K562 (cell line): ENCODE results near the gene DUOXA2. TPM values are rescaled to one million over a fixed set of nuclear protein-coding genes. Genes with fewer than 3 reads are reported as not detected.

Experiments used
- ATAC-seq: fragments of 200-7000 bp; cut with Tn5 transposase; 3 replicates; pipeline ENCODE4 v1.9.1; 2020; ENCODE audit warnings: moderate library complexity
- BruUV-seq: library from RNA; stranded (reverse); fragments of 400-500 nt; replicated peaks from 2 replicates; lab custom pipeline; 2021; lab: Mats Ljungman, UMichigan
- CTCF ChIA-PET: fragments of 300-600 bp; formaldehyde crosslinking; extraction: SDS; loops from one replicate; lab custom pipeline; 2021; ENCODE audit warnings: low intra/inter-chr PET ratio; lab: Yijun Ruan, JAX
- POLR2A ChIA-PET: fragments of 300-600, 350-650 bp; sonication (Branson Sonifier 250); formaldehyde crosslinking; extraction: SDS; loops from one replicate; lab custom pipeline; 2021; ENCODE audit warnings: antibody characterized with exemption, inconsistent platforms; lab: Yijun Ruan, JAX
- DNase-seq, 4 experiments: peaks; one replicate each; pipeline versions ENCODE4 v3.0.0 to v3.0.0-alpha.2; 2011 to 2018; ENCODE audit warnings: low spot score in 3 of 4, mixed read lengths in 3 of 4; ENCODE audit errors: extremely low read depth in 1 of 4
- FAIRE-seq: peaks from 2 replicates; lab custom pipeline; 2011; peaks lifted over from hg19 to GRCh38; lab: Jason Lieb, UNC
- H2AFZ ChIP-seq: 2 replicates; pipeline ENCODE4 v1.6.0; 2011; ENCODE audit warnings: low read depth, low read length, control low read depth, inconsistent platforms
- H3K27ac ChIP-seq: fragments of 200-600 bp; 3 replicates; pipeline ENCODE4 v1.8.0; 2011; ENCODE audit warnings: low read depth, mild to moderate bottlenecking, control low read depth, inconsistent platforms, low read length, moderate library complexity, mixed read lengths; ENCODE audit errors: extremely low read depth
- H3K27me3 ChIP-seq, 2 experiments: fragments of 300-600 bp in 1 of 2; 2 replicates in 1 of 2; 3 replicates in 1 of 2; pipeline versions ENCODE4 v1.6.0 to v1.8.0; 2011; ENCODE audit warnings: inconsistent platforms in 2 of 2, low read length in 2 of 2, mild to moderate bottlenecking in 1 of 2, mixed read lengths in 1 of 2, moderate library complexity in 1 of 2; ENCODE audit not compliant: control insufficient read depth in 2 of 2, insufficient read depth in 2 of 2
- H3K36me3 ChIP-seq: fragments of 300-600 bp; 3 replicates; pipeline ENCODE4 v1.8.0; 2011; ENCODE audit warnings: mild to moderate bottlenecking, low read length, inconsistent platforms; ENCODE audit not compliant: control insufficient read depth, insufficient read depth
- H3K4me1 ChIP-seq, 2 experiments: fragments of 200-600 bp in 1 of 2; replicated peaks in 1 of 2; 2 replicates in 1 of 2; 3 replicates in 1 of 2; pipeline versions ENCODE4 v1.5.1 to v1.8.0; 2011; ENCODE audit warnings: inconsistent platforms in 2 of 2, low read length in 2 of 2, mild to moderate bottlenecking in 1 of 2, mixed read lengths in 1 of 2, moderate library complexity in 1 of 2; ENCODE audit not compliant: control insufficient read depth in 2 of 2, insufficient read depth in 2 of 2
- H3K4me2 ChIP-seq: 2 replicates; pipeline ENCODE4 v1.6.1; 2011; ENCODE audit warnings: low read length, control low read depth, inconsistent platforms, mixed read lengths; ENCODE audit not compliant: insufficient read depth
- H3K4me3 ChIP-seq: fragments of 200-600 bp; sonication (generic), shearing (Covaris generic); 2 replicates; pipeline ENCODE4 v1.5.1; 2016; ENCODE audit warnings: control low read depth, inconsistent platforms
- H3K79me2 ChIP-seq: fragments of 200-600 bp; 3 replicates; pipeline ENCODE4 v1.8.0; 2011; ENCODE audit warnings: low read length, inconsistent platforms; ENCODE audit not compliant: control insufficient read depth, insufficient read depth
- H3K9ac ChIP-seq, 2 experiments: 2 replicates each; pipeline versions ENCODE4 v1.6.0 to v1.6.1; 2011; ENCODE audit warnings: low read depth in 2 of 2, low read length in 2 of 2, control low read depth in 1 of 2, inconsistent platforms in 1 of 2, mild to moderate bottlenecking in 1 of 2, mixed read lengths in 1 of 2; ENCODE audit not compliant: insufficient read depth in 1 of 2
- H3K9me1 ChIP-seq: one replicate; pipeline ENCODE4 v1.6.0; 2011; ENCODE audit warnings: inconsistent platforms, mild to moderate bottlenecking, low read length, moderate library complexity; ENCODE audit not compliant: control insufficient read depth, insufficient read depth
- H3K9me3 ChIP-seq: replicated peaks from 2 replicates; pipeline ENCODE4 v1.5.1; 2011; ENCODE audit warnings: low read depth, low read length, inconsistent platforms; ENCODE audit not compliant: control insufficient read depth, insufficient read depth
- H4K20me1 ChIP-seq: replicated peaks from 2 replicates; pipeline ENCODE4 v1.6.1; 2011; ENCODE audit warnings: low read length, inconsistent platforms, mixed read lengths; ENCODE audit not compliant: control insufficient read depth, insufficient read depth
- DDX20 ChIP-seq: fragments of 450-650 bp; IDR thresholded peaks from 2 replicates; pipeline ENCODE4 v1.6.1; 2016; ENCODE audit warnings: missing genetic modification characterization, low read depth, mild to moderate bottlenecking, missing compliant biosample characterization, moderate library complexity
- GATA2 ChIP-seq: sonication (generic); formaldehyde crosslinking; IDR thresholded peaks from 2 replicates; pipeline ENCODE4 v1.4.0; 2020; ENCODE audit warnings: mild to moderate bottlenecking, missing genetic modification reagents
- IRF2 ChIP-seq: sonication (generic); formaldehyde crosslinking; IDR thresholded peaks from 2 replicates; pipeline ENCODE4 v1.8.1; 2022; ENCODE audit warnings: mild to moderate bottlenecking, missing genetic modification reagents
- KLF13 ChIP-seq: fragments of 450-650 bp; IDR thresholded peaks from 2 replicates; pipeline ENCODE4 v1.6.1; 2016; ENCODE audit warnings: missing genetic modification characterization, low read depth, mild to moderate bottlenecking, missing compliant biosample characterization, moderate library complexity, borderline replicate concordance
- WGBS: fragments of 100-300 bp; shearing (Covaris generic); methylation state at CpG from one replicate; pipeline ENCODE4 v1.1.6; 2016; ENCODE audit warnings: low coverage, mixed read lengths; ENCODE audit not compliant: insufficient coverage; ENCODE audit errors: missing lambda C conversion rate; 5-methylcytosine and 5-hydroxymethylcytosine counted together
- in situ Hi-C: fragments of 300-500 bp; cut with MboI; formaldehyde crosslinking; loops from 4 replicates; pipeline ENCODE4 v1.15.0; 2018; ENCODE audit warnings: inconsistent platforms, mixed read lengths
- intact Hi-C: fragments of 100-400 bp; cut with micrococcal nuclease; formaldehyde crosslinking; loops from 2 replicates; pipeline ENCODE4 v1.14.2; 2022
- polyA plus RNA-seq, 8 experiments: library from polyadenylated mRNA; depleted of rRNA in 4 of 8; stranded (reverse) in 5 of 8; unstranded in 3 of 8; fragments of >200 nt; fragmentation: Nextera tagmentation in 2 of 8; fragmentation: Illumina TruSeq in 1 of 8; extraction: Ambion mirVana in 2 of 8; extraction: Trizol in 1 of 8; gene quantifications; 2 replicates each; pipeline versions ENCODE4 v1.2.1 to v1.2.3, GENCODE V29; 2011 to 2014; ENCODE audit warnings: inconsistent platforms in 1 of 8, missing spikeins in 1 of 8
- total RNA-seq, 7 experiments: library from RNA; depleted of rRNA in 6 of 7; stranded (reverse); fragments of >200 nt in 6 of 7; fragmentation: Illumina TruSeq in 2 of 7; extraction: Trizol in 2 of 7; gene quantifications; 2 replicates each; pipeline versions ENCODE4 v1.2.1 to v1.2.3, GENCODE V29; 2011 to 2021; ENCODE audit warnings: low replicate concordance in 1 of 7

DUOXA2 gene
- total and polyA plus RNA-seq, 9 of the 15 experiments (the other 6 are each of a cell fraction or from before 2014, with no cell fraction given): not detected

GRCh38 chr15:45099549-45100165, 14.5 kb upstream of the DUOXA2 start:
- no peaks in the 10 kb centered on the region for H3K79me2 ChIP-seq
- DNase-seq (no peak), FAIRE-seq (no peak), ATAC-seq (no peak)
- no peak overlapping the region for H3K9ac ChIP-seq
- no peak overlapping the region for H3K27ac ChIP-seq
- H3K9me1 ChIP-seq: no peaks in the 10 kb centered on the region
- BruUV-seq: no TSS peak
- no peak overlapping the region for H3K4me3 ChIP-seq
- no peaks in the 10 kb centered on the region for H3K36me3 ChIP-seq
- H3K4me1 ChIP-seq: peaks cover 0 to 2% of the 10 kb centered on the region in 2 experiments; a peak in 3 of 5 replicates
- POLR2A ChIA-PET: no interaction called here
- in situ Hi-C loops: loop anchor here (25.0 kb wide), 1 partner anchor 137 kb away; the partner anchor contains the start of gene TERB2
- no peak for TF ChIP-seq KLF13
- TF ChIP-seq DDX20: no peak
- TF ChIP-seq GATA2: no peak
- TF ChIP-seq IRF2 (CRISPR knock-in tag): no peak
- TF ChIP-seq, all 486 proteins: peak for 0
- H3K9me3 ChIP-seq: no peaks in the 10 kb centered on the region
- H2AFZ ChIP-seq: no peak overlapping the region
- H3K4me2 ChIP-seq: no peak overlapping the region
- H4K20me1 ChIP-seq: no peaks in the 10 kb centered on the region; the same call in 1 of the 2 replicates
- intact Hi-C loops: no loop called here
- H3K27me3 ChIP-seq: peaks cover 0 to 8% of the 10 kb centered on the region in 2 experiments; a peak in 3 of 5 replicates
- 23% methylated on average over 23 of the region's 23 CpGs for WGBS
- CTCF ChIA-PET: no interaction called here
